Body of pancreas (tissue), 4 donors: ENCODE results near the gene PTGDR. TPM values are rescaled to one million over a fixed set of nuclear protein-coding genes. Genes with fewer than 3 reads are reported as not detected.

Experiments
- ATAC-seq: fragments of 150-250 bp; one replicate; pipeline ENCODE4 v1.9.1; 2016
- DNase-seq, 4 donors: peaks; one replicate each; pipeline ENCODE4 v3.0.0-alpha.2; 2019
- H3K27ac ChIP-seq, 4 donors: fragments of 200-600 bp; sonication (generic); 1 replicate in 3 of 4; 2 replicates in 1 of 4; pipeline versions ENCODE4 v1.5.1 to v1.6.1; 2016 to 2019; ENCODE audit warnings: mild to moderate bottlenecking in 1 of 4, mixed read lengths in 1 of 4, moderate library complexity in 1 of 4
- H3K27me3 ChIP-seq, 2 donors: fragments of 200-600 bp; sonication (generic); one replicate each; pipeline ENCODE4 v1.6.0; 2016; ENCODE audit warnings: mild to moderate bottlenecking in 1 of 2
- H3K36me3 ChIP-seq, 2 donors: fragments of 200-600 bp; sonication (generic); replicated peaks in 1 of 2; 2 replicates each; pipeline ENCODE4 v1.5.1; 2016; ENCODE audit warnings: low read depth in 2 of 2; ENCODE audit not compliant: insufficient read depth in 1 of 2
- H3K4me1 ChIP-seq: fragments of 200-600 bp; sonication (generic); one replicate; pipeline ENCODE4 v1.6.0; 2016
- H3K4me3 ChIP-seq, 2 donors: fragments of 200-600 bp; sonication (generic); 1 replicate in 1 of 2; 2 replicates in 1 of 2; pipeline ENCODE4 v1.5.1; 2016 to 2019
- H3K9me3 ChIP-seq, 3 donors: fragments of 200-600 bp; sonication (generic); 1 replicate in 2 of 3; 2 replicates in 1 of 3; pipeline ENCODE4 v1.5.1; 2016
- POLR2A ChIP-seq, 3 donors: fragments of 450-650 bp; IDR thresholded peaks; one replicate each; pipeline ENCODE4 v1.6.1; 2016; ENCODE audit warnings: antibody characterized with exemption in 3 of 3, mild to moderate bottlenecking in 2 of 3
- WGBS, 2 donors: methylation state at CpG; one replicate each; pipeline ENCODE4 v1.1.5; 2017; 5-methylcytosine and 5-hydroxymethylcytosine counted together
- intact Hi-C: fragments of 100-400 bp; cut with DNase I; formaldehyde crosslinking; loops from one replicate; pipeline ENCODE4 v1.15.1; 2023
- total RNA-seq, 2 donors: library from RNA; depleted of rRNA; stranded (reverse); fragments of >200 nt; gene quantifications; one replicate each; pipeline ENCODE4 v1.1.0, GENCODE V29; 2016
- TF ChIP-seq, protein P1 (sequence below), 7 experiments: fragments of 450-650 bp in 4 of 7; fragments of 200-600 bp in 3 of 7; sonication (generic) in 3 of 7; IDR thresholded peaks; one replicate each; pipeline ENCODE4 v1.5.1; 2016 to 2019; ENCODE audit warnings: antibody characterized with exemption in 7 of 7

The PTGDR gene, protein sequence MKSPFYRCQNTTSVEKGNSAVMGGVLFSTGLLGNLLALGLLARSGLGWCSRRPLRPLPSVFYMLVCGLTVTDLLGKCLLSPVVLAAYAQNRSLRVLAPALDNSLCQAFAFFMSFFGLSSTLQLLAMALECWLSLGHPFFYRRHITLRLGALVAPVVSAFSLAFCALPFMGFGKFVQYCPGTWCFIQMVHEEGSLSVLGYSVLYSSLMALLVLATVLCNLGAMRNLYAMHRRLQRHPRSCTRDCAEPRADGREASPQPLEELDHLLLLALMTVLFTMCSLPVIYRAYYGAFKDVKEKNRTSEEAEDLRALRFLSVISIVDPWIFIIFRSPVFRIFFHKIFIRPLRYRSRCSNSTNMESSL
- total RNA-seq = under 1 TPM in 1 of 2 donors, not detected in 1; 0.26 TPM

DNA sequence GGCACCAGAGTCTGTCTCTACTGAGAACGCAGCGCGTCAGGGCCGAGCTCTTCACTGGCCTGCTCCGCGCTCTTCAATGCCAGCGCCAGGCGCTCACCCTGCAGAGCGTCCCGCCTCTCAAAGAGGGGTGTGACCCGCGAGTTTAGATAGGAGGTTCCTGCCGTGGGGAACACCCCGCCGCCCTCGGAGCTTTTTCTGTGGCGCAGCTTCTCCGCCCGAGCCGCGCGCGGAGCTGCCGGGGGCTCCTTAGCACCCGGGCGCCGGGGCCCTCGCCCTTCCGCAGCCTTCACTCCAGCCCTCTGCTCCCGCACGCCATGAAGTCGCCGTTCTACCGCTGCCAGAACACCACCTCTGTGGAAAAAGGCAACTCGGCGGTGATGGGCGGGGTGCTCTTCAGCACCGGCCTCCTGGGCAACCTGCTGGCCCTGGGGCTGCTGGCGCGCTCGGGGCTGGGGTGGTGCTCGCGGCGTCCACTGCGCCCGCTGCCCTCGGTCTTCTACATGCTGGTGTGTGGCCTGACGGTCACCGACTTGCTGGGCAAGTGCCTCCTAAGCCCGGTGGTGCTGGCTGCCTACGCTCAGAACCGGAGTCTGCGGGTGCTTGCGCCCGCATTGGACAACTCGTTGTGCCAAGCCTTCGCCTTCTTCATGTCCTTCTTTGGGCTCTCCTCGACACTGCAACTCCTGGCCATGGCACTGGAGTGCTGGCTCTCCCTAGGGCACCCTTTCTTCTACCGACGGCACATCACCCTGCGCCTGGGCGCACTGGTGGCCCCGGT lies at the start of gene PTGDR:
TSS of gene PTGDR (plus strand) at position 198 of the 778 bp plus-strand sequence. CDS start at position 315, 117 bp downstream.
- intact Hi-C loops = no loop called here
- DNase-seq (peak in 1 of 4 donors; percentile 12), ATAC-seq (peak; percentile 22)
- TF ChIP-seq POLR2A (IDR thresholded peaks at IDR 0.05) = no peak
- TF ChIP-seq, protein P1, sequence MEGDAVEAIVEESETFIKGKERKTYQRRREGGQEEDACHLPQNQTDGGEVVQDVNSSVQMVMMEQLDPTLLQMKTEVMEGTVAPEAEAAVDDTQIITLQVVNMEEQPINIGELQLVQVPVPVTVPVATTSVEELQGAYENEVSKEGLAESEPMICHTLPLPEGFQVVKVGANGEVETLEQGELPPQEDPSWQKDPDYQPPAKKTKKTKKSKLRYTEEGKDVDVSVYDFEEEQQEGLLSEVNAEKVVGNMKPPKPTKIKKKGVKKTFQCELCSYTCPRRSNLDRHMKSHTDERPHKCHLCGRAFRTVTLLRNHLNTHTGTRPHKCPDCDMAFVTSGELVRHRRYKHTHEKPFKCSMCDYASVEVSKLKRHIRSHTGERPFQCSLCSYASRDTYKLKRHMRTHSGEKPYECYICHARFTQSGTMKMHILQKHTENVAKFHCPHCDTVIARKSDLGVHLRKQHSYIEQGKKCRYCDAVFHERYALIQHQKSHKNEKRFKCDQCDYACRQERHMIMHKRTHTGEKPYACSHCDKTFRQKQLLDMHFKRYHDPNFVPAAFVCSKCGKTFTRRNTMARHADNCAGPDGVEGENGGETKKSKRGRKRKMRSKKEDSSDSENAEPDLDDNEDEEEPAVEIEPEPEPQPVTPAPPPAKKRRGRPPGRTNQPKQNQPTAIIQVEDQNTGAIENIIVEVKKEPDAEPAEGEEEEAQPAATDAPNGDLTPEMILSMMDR (IDR thresholded peaks at IDR 0.05) = no peak
- H3K4me3 ChIP-seq = no peak within 1 kb of the TSS
- H3K27me3 ChIP-seq = no peaks in the 10 kb centered on the region
- 1 to 5% methylated on average over 17 to 60 of the region's 63 CpGs for WGBS, 2 donors
- no peak within 1 kb of the TSS for H3K27ac ChIP-seq
- no peaks in the 10 kb centered on the region for H3K9me3 ChIP-seq
- H3K4me1 ChIP-seq = peaks cover 14% of the 10 kb centered on the region
- no peaks in the 10 kb centered on the region for H3K36me3 ChIP-seq

DNA sequence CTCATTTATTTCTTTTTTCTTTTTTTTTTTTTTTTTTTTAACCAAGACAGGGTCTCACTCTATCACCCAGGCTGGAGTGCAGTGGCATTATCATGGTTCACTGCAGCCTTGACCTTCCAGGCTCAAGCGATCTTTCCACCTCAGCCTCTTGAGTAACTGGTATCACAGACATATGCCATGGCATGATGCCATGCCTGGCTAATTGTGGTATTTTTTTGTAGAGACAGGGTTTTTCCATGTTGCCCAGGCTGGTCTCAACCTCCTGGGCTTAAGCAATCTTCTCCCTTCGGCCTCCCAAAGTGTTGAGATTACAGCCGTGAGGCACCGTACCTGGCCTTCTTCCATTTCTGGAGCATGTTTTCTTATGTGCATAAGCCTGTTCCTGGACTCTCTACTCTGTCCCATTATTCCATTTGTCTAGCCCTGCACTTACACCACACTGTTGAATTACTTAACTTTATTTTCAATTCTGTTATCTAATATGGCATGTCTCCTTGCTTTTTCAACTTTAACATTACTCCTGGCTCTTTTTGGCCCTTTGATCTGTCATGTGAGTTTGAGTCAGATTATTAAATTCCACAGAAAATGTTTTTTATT lies 47.9 kb upstream of the PTGDR start:
- Histone ChIP-seq H3K36me3 (no peaks in the 10 kb centered on the region), H3K27ac (no peak overlapping the region), H3K27me3 (no peaks in the 10 kb centered on the region), H3K4me1 (no peaks in the 10 kb centered on the region), H3K4me3 (no peak overlapping the region), H3K9me3 (no peaks in the 10 kb centered on the region)
- ATAC-seq = no peak
- intact Hi-C loops = no loop called here
- DNase-seq = no peak
- no peak for TF ChIP-seq POLR2A (IDR thresholded peaks at IDR 0.05)
- TF ChIP-seq, protein P1 (IDR thresholded peaks at IDR 0.05) = no peak
- 76 to 84% methylated on average over 4 of the region's 4 CpGs for WGBS, 2 donors

DNA sequence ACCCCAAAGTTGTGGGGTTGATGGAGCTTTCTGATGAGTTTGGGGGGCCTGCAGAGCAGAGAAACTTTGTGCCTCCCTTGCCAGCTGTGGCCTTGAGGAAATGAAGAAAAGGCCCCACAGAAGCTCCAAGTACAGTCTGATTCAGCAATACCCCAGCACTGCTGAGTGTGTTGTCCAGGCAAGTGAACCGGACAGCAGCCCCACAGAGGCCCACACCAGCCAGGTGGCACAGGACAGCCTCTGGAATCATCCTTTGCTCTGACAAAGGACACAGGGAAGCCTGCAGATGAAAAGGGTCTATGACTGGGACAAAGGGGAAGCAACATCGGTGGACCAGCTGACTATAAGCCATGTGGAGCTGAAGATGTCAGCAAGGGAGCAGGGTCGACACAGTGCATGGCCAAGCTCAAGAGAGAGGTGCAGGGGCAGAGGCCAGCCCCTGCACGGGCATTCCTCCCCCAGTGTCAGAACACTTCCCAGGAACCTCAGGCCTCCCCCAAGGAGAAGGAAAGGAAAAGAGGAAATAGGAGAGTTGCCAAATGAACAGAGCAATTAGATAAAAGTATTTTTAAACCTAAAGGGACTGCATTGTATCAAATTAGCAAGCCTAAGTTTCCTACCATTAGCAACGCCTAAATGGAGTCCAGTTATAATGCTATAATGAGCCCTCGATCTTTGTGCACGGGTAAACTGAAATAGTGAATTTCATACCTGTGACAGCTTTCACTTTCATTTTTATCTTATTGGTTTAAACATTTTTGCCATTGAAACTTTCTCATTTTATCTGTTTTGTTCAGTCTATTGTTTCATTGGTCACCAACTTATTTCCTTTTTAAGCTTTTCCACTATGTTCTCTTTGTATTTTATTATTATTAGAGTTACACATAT lies 46.3 kb upstream of the PTGDR start:
- no peak overlapping the region for H3K27ac ChIP-seq
- no peaks in the 10 kb centered on the region for H3K27me3 ChIP-seq
- WGBS, 2 donors = 60 to 76% methylated on average over 7 of the region's 7 CpGs
- TF ChIP-seq POLR2A (IDR thresholded peaks at IDR 0.05) = no peak
- TF ChIP-seq, protein P1 (IDR thresholded peaks at IDR 0.05) = no peak
- DNase-seq (no peak), ATAC-seq (no peak)
- H3K4me3 ChIP-seq = no peak overlapping the region
- H3K4me1 ChIP-seq = no peaks in the 10 kb centered on the region
- H3K36me3 ChIP-seq = no peaks in the 10 kb centered on the region
- intact Hi-C loops = no loop called here
- H3K9me3 ChIP-seq = no peaks in the 10 kb centered on the region

DNA sequence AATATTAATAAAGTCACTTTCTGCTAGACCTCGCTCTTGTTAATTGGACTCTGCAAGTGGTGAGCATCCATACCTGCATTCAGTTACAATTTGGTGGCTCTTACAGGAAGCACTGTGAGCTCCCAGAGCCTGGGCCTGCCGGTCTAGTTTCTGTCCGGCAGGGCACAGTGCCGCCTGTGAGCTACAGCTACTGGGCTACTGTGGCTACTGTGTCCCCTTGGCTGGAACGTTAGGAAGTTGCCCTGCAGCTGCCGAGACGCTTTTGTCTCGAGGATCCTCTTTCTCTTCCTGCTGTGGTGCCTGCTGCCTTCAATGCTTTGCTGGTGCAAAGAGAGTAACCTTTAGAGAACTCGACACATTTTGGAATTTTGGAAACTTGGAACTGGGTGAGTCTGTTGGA lies 44.6 kb upstream of the PTGDR start:
- H3K27ac ChIP-seq = no peak overlapping the region
- no peak overlapping the region for H3K4me3 ChIP-seq
- intact Hi-C loops = no loop called here
- no peaks in the 10 kb centered on the region for H3K9me3 ChIP-seq
- TF ChIP-seq POLR2A (IDR thresholded peaks at IDR 0.05) = no peak
- TF ChIP-seq, protein P1 (IDR thresholded peaks at IDR 0.05) = no peak
- H3K4me1 ChIP-seq = no peaks in the 10 kb centered on the region
- H3K27me3 ChIP-seq = no peaks in the 10 kb centered on the region
- DNase-seq = no peak
- no peak for ATAC-seq
- WGBS, 2 donors = 59 to 71% methylated on average over 9 of the region's 9 CpGs
- H3K36me3 ChIP-seq = no peaks in the 10 kb centered on the region
